Measurements from ENCODE around the gene SNRPD2.
A peak's percentile ranks its signal among the peaks of the same experiment; 100 is the strongest.

Gene SNRPD2

GRCh38 chr19:45670670-45671453 is 20.9 kb downstream of the SNRPD2 start:
- peaks cover 41% of the 10 kb centered on the region for H3K27me3 ChIP-seq (replicated peaks; ENCODE audit: insufficient read depth, low read length)
- no peak overlapping the region for H3K9ac ChIP-seq (ENCODE audit: low read length)
- H3K27ac ChIP-seq (ENCODE audit: low read length) = no peak overlapping the region
- TF ChIP-seq CTCF (IDR thresholded peaks at IDR 0.05; ENCODE audit: low read length) = no peak
- TF ChIP-seq EZH2phosphoT487 (IDR thresholded peaks at IDR 0.05; ENCODE audit: low read length) = no peak
- no peak for TF ChIP-seq EZH2 (optimal IDR thresholded peaks at IDR 0.05; ENCODE audit: low read depth, low read length)
- H3K9me2 ChIP-seq (replicated peaks; ENCODE audit: insufficient read depth, low read length) = no peaks in the 10 kb centered on the region
- H3K4me1 ChIP-seq (ENCODE audit: low read length) = peaks cover 5% of the 10 kb centered on the region; the same call in 1 of the 2 replicates
- no peaks in the 10 kb centered on the region for H3K9me3 ChIP-seq (replicated peaks; ENCODE audit: insufficient read depth, low read length)
- no peak overlapping the region for H2AFZ ChIP-seq (ENCODE audit: low read length)
- H4K20me1 ChIP-seq (ENCODE audit: insufficient read depth, low read length) = no peaks in the 10 kb centered on the region
- H3K4me3 ChIP-seq (ENCODE audit: low read length) = no peak overlapping the region
- H3K79me2 ChIP-seq (ENCODE audit: low read length) = no peaks in the 10 kb centered on the region
- H3K36me3 ChIP-seq (replicated peaks; ENCODE audit: insufficient read depth, low read length) = no peaks in the 10 kb centered on the region
- H3F3A ChIP-seq (ENCODE audit: insufficient read depth, low read length) = peaks cover 4% of the 10 kb centered on the region; the same call in 1 of the 2 replicates
- no peak for DNase-seq
- H3K4me2 ChIP-seq (ENCODE audit: low read depth, low read length) = no peak overlapping the region

GRCh38 chr19:45668342-45668871 is 23.3 kb downstream of the SNRPD2 start:
- Histone ChIP-seq H3K4me2 (ENCODE audit: low read depth, low read length) (peak overlapping the region; percentile 84), H3F3A (ENCODE audit: insufficient read depth, low read length) (peaks cover 4% of the 10 kb centered on the region; the same call in 1 of the 2 replicates)

GRCh38 chr19:45667620-45668341 is 24.0 kb downstream of the SNRPD2 start, which contains the start of gene GIPR:
GIPR (plus strand) TSS chr19:45668221; CDS start chr19:45669521, 1,300 bp downstream.
- Histone ChIP-seq H3K36me3 (replicated peaks; ENCODE audit: insufficient read depth, low read length) (no peaks in the 10 kb centered on the region), H3K4me2 (ENCODE audit: low read depth, low read length) (peak within 1 kb of the TSS; percentile 84), H3K79me2 (ENCODE audit: low read length) (no peaks in the 10 kb centered on the region), H3K27me3 (replicated peaks; ENCODE audit: insufficient read depth, low read length) (peaks cover 33% of the 10 kb centered on the region), H4K20me1 (ENCODE audit: insufficient read depth, low read length) (no peaks in the 10 kb centered on the region), H3K9me2 (replicated peaks; ENCODE audit: insufficient read depth, low read length) (no peaks in the 10 kb centered on the region), H3K27ac (ENCODE audit: low read length) (no peak within 1 kb of the TSS), H3K9me3 (replicated peaks; ENCODE audit: insufficient read depth, low read length) (no peaks in the 10 kb centered on the region), H3K4me3 (ENCODE audit: low read length) (peak within 1 kb of the TSS; percentile 51), H2AFZ (ENCODE audit: low read length) (peak within 1 kb of the TSS; percentile 63), H3K4me1 (ENCODE audit: low read length) (peaks cover 5% of the 10 kb centered on the region; the same call in 1 of the 2 replicates), H3K9ac (ENCODE audit: low read length) (no peak within 1 kb of the TSS), H3F3A (ENCODE audit: insufficient read depth, low read length) (peaks cover 4% of the 10 kb centered on the region; the same call in 1 of the 2 replicates)
- no peak for DNase-seq
- TF ChIP-seq EZH2phosphoT487 (IDR thresholded peaks at IDR 0.05; ENCODE audit: low read length) (no peak), CTCF (IDR thresholded peaks at IDR 0.05; ENCODE audit: low read length) (no peak), EZH2 (optimal IDR thresholded peaks at IDR 0.05; ENCODE audit: low read depth, low read length) (no peak)

More at GRCh38 chr19:45668342-45668871, 23.3 kb downstream of the SNRPD2 start:
- peaks cover 35% of the 10 kb centered on the region for H3K27me3 ChIP-seq (replicated peaks; ENCODE audit: insufficient read depth, low read length)
- no peaks in the 10 kb centered on the region for H3K9me3 ChIP-seq (replicated peaks; ENCODE audit: insufficient read depth, low read length)
- H3K4me1 ChIP-seq (ENCODE audit: low read length) = peaks cover 5% of the 10 kb centered on the region; the same call in 1 of the 2 replicates
- DNase-seq = no peak
- no peaks in the 10 kb centered on the region for H3K9me2 ChIP-seq (replicated peaks; ENCODE audit: insufficient read depth, low read length)
- no peak overlapping the region for H3K27ac ChIP-seq (ENCODE audit: low read length)
- H3K79me2 ChIP-seq (ENCODE audit: low read length) = no peaks in the 10 kb centered on the region
- H3K9ac ChIP-seq (ENCODE audit: low read length) = no peak overlapping the region
- TF ChIP-seq EZH2 (optimal IDR thresholded peaks at IDR 0.05; ENCODE audit: low read depth, low read length) = no peak
- no peak for TF ChIP-seq CTCF (IDR thresholded peaks at IDR 0.05; ENCODE audit: low read length)
- no peak for TF ChIP-seq EZH2phosphoT487 (IDR thresholded peaks at IDR 0.05; ENCODE audit: low read length)
- peak overlapping the region; percentile 63 for H2AFZ ChIP-seq (ENCODE audit: low read length)
- no peaks in the 10 kb centered on the region for H4K20me1 ChIP-seq (ENCODE audit: insufficient read depth, low read length)
- no peaks in the 10 kb centered on the region for H3K36me3 ChIP-seq (replicated peaks; ENCODE audit: insufficient read depth, low read length)
- peak overlapping the region; percentile 51 for H3K4me3 ChIP-seq (ENCODE audit: low read length)

Measured in MM.1S (cell line).